NOMO-1 treated with DMSO at 0.1 percent for 48 hours (cell line): ENCODE results near the gene NRM.
"Not testable (repeated sequence)": the region's sequence is repeated elsewhere in the genome, so short reads cannot be mapped to it uniquely, and the experiment has no call there.

Source experiments
- DNase-seq: peaks from one replicate; lab custom pipeline; 2025; ENCODE audit not compliant: unreplicated experiment; lab: John Stamatoyannopoulos, UW

The NRM gene

DNA sequence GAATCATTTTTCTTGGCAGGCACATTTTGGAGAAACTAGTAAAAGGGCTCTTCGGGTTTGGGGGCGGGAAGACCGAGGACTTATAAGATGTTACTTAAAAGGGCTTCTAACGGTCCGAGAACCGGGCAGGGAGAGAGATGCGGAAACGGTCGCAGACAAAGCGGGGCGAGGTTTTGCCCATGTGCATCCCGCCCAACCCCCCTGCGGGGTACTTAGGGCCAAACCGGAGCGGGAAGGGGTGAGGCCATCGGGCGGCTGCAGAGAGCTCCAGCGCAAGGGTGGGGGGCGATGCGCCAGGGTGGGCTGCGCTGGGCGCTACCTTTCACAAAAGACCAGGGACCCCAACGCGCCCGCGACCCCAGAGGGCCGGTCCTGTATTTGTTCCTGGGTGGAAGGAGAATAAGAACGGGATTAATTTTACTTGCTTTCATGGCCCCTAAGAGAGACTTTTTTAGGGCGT is 30.0 kb upstream of the NRM start:
- peak; percentile 67 for DNase-seq

DNA sequence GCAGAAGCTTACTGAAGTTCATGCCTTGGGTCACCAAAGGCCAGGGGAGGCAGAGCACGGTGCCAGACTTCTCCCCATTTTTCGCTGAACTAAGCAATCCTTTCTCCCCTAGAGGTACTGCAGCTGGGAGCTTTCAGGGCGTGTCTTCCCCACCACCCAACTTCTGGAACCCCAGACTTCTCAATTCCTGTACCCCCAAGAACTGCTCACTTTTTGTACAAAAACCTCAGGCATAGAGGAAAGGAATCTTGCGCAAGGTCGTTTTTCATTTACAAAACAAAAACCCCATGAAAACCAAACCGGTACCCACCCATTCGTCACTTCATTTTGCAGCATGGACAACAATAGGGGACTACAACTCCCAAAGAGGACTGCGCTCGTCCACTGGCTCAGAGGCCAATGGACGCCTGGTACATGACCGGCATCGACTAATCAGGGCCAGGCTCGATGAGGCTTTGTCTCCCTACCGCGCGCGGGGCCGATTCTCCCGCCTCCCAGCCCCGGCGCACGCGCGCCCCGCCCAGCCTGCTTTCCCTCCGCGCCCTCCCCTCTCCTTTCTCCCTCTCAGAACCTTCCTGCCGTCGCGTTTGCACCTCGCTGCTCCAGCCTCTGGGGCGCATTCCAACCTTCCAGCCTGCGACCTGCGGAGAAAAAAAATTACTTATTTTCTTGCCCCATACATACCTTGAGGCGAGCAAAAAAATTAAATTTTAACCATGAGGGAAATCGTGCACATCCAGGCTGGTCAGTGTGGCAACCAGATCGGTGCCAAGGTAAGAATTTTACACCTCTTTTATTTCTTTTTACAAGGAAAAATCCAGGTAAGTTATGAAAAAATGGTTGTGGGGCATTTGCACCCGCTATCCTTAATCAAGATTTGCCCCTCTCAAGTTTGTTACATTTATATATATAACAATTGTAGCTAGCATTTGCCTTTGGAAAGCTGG is 29.3 kb upstream of the NRM start, which contains the start of gene TUBB:
TSS of gene TUBB (plus strand) at position 562 of the 947 bp plus-strand sequence. CDS start at position 717, 155 bp downstream.
- peak; percentile 99 for DNase-seq

DNA sequence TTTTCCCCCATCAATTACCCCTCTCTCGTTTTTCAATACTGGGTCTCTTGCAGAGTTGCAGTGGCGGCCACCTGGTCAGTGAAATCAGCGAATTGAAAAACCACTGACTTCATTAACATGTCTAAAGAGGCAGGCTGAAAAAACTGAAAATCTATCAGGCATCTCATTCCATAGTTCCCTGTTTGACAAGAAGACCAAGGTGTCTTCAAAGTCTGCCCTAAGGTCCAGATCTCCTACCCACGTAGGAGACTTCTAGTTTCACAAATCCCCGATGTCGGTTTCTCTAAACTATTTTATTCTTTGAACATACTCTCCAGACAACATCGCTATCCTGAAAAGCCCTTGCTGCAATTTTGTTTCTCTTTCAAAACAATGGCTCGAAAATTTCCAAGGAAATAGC is 28.6 kb upstream of the NRM start:
- DNase-seq: no peak

DNA sequence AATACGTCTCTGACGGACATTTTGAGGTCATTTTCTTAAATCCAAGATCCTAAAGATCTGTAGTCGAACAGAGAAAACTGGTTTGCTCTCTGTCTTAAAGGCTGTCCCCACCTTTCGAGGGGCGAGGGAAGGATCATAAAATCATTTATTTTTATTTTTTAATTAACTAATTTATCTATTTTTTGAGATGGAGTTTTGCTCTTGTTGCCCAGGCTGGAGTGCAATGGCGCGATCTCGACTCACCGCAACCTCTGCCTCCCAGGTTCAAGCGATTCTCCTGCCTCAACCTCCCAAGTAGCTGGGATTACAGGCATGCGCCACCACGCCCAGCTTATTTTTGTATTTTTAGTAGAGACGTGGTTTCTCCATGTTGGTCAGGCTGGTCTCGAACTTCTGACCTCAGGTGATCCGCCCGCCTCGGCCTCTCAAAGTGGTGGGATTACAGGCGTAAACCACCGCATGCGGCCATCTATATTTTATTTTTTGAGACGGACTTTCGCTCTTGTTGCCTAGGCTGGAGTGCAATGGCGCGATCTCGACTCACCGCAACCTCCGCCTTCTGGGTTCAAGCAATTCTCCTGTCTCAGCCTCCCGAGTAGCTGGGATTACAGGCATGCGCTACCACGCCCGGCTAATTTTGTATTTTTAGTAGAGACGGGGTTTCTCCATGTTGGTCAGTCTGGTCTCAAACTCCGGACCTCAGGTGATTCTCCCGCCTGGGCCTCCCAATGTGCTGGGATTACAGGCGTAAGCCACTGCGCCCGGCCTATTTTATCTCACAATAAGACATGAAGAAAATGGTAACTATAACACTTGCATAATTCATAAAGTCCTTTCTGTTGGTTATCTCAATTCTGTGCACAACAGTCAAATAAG is 27.3 kb upstream of the NRM start:
- not testable (repeated sequence) for DNase-seq

DNA sequence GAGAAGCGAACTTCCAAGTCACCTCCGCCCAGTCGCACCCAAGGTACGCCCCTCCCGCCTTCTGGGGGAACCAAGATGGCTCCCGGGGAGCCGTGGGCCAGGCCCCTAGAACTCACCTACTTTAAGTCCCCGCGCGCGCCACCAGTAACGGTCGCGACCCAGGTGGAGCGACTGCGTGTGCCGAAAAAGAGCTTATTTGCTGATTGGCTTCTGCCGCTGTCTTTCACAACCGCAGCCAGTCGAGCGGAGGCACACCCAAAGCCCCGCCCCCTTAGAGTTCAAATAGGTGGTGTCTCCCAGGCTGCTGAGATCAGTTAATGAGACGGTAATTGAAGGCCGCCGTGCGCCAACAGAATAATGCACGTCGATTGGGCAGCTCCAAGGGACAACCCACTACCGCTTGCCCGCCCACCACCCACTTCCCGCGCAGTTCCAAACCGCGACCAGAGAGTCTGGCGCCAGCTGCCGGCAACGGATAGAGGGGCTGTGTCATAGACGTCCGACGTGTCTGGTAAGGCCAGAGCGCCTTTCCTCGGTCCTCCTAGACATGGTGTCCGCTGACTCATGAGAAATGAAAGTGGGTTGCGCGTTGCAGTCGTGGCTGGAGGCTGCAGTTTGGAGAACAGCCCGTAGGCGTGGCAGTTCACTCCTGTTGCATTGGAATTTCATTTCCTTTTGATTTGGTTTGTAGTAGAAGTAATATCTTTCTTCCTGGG is 26.5 kb upstream of the NRM start, which contains the start of gene MDC1:
TSS of gene MDC1 (minus strand) at position 153 of the 716 bp plus-strand sequence. CDS start 2,106 bp downstream, outside the sequence.
- peak; percentile 100 for DNase-seq

DNA sequence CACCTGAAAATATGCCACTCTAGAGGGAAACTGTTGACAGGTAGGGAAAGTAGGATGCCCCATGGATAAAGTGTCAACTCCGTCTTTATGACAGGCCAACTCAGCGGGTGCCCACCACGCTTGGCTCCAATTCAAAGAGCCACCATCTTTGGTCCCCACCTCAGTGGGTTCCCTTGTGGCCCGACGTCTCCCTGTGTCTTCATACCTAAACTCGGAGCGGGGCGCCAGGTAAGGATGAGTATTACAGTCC is 26.0 kb upstream of the NRM start:
- DNase-seq: no peak

DNA sequence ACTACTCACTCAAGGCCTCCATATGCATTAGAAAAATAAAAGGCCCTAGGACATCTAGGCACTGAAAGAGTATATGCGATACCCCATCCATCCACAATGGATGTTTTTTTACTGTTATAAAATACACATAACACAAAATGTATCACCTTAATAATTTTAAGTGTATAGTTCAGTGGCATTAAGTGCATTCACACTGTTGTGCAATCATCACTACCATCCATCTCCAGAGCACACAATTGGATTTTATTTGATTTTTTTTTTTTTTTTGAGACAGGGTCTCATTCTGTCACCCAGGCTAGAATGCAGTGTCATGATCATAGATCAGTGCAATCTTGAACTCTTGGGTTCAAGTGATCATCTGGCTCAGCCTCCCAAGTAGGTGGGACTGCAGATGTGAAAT is 23.5 kb upstream of the NRM start:
- DNase-seq: no peak

DNA sequence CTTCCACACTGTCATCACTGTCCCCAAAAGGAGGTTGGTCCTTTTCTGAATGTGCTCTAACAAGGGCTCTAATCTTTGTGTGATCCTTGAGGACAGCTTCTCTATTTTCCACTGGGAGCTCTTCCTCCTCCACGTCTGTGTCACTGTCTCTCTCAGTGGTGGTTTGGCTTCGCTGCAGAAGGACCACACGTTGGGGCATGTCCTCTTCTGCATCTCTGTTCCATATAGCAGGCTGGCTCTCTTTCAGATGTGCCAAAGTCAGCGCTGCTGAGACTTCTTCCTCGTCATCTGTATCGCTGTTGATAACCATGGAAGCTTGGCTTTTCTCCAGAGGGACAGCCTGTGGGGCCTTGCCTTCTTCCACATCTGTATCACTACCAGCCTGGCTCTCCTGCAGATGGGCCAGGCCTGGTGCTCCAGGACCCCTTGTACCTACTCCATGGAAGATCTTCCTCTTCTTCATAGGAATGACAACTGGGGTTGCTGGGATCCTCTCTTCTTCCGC is 21.7 kb upstream of the NRM start:
- DNase-seq: no peak

DNA sequence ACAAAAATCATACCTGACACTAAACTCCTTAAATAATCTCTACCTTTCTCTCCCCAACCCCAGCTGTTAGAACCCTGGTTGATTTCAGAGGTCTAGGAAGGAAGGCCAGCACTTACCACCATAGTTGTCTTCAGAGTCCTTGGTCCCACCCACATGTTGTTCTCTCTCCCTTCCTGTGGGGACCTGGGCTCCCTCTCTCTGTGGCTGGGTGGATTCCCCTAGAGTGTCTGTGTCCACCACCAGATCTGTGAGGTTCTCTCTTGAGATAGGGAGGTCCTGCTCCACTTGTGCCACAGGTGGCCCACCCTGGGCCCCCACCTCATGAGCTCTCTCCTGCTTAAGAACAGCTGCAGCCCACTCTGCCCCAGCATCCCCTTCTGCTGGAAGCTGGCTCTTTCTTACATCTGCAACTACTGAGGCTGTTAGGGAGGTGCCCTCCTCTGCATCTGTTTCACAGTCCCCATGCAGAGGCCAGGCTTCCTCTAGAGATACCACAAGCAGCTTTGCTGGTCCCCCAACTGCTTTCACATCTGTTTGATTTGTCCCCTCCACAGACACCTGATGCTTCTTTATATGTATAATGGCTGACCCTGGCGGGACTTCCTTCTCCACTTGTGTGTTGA is 21.1 kb upstream of the NRM start:
- DNase-seq: no peak

DNA sequence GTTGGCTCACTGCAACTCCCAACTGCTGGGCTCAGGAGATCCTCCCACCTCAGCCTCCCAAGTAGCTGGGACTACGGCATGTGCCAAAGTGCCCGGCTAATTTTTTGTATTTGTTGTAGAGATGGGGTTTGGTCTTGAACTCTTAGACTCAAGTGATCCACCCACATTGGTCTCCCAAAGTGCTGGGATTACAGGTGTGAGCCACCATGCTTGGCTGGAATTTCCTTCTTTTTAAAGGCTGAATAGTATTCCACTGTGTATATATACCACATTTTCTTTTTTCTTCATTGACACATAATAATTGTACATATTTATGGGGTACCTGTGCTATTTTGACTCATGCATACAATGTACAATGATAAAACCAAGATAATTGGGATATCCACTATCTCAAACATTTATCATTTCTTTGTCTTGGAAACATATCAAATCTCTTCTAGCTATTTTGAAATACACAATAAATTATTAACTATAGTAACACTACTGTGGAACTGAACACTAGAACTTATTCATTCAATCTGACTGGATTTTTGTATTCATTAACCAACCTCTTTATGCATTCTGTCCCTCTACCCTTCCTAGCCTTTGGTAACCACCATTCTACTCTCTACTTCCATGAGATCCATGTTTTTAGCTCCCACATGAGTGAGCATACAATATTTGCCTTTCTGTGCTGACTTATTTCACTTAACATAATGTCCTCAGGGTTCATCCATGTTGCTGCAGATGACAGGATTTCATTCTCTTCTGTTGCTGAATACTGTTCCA is 18.5 kb upstream of the NRM start:
- no peak for DNase-seq

DNA sequence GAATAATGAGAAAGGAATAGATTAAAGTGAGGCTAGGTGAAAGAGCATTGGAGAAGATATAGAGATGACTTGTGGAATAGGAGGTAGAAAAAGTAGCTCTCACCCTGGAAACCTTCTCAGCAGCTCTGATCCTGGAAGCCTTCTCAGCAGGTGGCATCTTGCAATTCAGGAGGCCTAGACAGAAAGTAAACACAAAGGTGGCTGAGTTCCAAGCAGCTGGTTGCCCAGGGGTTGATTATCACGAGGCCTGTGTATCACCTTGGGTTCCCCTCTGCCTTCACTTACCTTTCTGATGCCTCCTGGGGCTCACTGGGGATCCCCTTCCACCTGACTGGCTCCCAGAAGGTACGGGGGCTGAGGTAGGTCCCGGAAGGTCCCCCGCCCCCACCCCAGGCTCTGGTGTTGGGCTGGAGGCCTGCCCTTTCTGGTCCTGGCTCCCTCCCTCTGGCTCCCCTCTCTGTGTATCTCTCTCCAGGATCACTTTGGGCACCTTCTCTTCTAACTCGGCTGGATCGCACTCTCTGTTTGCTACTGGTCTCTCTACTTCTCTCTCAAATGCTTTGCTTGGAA is 16.6 kb upstream of the NRM start:
- no peak for DNase-seq

DNA sequence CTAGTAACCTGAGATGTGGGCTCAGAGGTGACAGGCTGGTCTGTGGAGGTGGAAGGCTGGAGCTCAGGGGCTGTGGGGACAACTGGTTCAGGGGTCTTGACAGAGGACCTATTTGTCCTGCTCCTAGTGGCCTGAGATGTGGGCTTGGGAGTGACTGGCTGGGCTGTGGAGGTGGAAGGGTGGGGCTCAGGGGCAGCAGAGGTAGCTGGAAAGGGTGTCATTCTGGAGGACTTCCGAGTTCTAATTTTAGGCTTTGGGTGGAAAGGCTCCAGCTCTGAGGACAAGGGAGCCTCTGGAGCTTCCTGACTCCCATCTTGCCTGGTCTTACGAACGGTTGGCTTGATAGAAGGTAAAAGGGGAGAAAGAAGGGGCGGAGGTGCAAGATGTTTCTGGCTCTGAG is 14.8 kb upstream of the NRM start:
- no peak for DNase-seq

DNA sequence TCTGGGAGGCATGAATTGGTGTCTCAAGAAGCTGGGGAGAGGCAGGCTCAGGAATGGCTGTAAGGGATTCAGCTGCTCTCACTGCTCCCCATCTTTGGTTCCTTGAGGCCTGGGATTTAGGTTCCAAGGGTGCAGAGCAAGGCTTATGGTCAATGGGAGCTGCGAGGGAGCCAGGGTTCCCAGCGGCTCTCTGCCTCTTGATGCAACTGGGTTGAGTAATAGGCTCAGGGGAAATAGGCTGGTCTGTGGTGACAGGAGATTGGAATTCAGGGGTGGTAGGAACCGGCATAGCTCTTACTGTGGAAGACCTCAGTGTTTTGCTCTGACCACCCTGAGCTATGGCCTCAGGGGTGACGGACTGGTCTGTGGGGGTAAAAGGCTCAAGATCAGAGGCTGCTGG is 13.0 kb upstream of the NRM start:
- no peak for DNase-seq

DNA sequence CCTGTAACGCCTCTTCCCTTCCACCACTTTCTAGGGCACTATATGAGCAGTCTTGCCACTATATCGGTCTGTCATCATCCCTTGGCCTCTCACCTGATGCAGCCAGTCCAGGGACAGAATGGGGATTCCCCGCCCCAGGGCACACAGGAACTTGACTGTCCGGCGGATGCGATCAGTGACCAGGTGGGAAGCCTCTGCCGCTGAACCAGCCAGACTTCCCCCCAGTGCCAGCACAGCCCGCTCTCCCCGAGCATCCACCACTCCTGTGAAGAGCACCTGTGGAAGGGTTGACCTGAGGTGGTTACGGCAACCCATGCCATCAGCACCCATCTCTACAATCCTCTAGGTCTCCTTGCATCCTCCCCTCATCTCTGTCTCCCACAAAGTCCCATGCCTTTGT is 12.2 kb upstream of the NRM start:
- DNase-seq: no peak

DNA sequence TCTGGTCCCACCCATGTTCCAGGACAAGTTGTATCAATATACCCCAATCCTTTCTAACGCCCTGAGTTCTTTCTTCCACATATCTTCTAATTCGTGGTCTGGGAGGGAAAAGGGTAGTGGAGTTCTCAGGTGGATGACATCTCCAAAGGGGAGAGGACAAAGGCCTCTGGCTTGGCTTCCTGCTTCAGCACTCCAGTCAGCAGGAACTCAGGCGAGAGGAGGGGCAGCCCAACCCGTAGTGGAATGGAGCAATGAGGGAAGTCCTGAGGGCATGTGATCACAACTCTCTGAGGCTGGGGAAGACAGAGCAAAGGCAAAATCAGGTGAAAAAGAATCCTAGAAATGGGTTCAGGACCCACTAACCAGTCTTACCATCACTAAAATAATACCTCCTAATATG is 9.6 kb upstream of the NRM start:
- DNase-seq: no peak

DNA sequence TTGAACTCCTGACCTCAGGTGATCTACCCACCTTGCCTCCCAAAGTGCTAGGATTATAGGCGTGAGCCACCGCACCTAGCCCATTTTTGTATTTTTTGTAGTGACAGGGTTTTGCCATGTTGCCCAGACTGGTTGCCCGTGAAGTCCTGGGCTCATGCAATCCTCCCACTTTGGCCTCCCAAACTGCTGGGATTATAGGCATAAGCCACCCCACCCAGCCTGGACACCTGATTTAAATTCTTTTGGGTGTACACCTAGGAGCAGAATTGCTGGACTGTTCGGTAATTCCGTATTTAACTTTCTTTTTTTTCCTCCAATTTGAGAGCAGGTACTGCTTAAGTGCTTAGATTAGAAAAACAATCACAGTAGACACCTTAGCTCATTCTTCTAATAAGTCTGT is 5.6 kb upstream of the NRM start:
- DNase-seq: no peak

DNA sequence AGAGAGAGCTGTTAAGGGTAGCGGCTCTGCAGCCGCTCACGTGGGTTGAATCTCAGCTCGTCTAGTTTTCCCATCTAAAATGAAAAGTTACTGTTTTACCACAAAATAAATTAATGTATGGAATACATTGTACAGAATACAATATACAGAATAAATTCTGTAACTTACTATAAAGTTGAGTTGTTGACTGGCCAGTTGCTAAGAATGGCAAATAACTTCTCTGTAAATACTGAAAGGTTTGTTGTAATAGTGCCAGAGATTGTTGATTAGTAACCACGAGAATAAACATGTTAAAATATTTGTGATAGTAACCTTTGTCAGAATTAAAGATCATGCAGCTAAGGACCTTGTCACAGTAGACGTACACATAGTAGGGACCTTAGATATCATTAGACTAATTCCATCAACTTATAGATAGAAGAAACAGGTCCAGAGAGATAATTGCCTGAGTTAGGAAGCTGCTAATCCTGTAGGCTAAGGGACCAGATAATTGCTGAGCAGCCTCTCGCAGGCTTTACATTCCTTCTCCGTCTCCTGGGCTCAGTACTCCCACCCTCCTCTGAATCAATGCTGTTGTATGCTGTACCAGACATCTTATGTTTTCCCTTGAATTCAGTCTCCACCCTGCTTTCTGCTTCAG is 544 bp upstream of the NRM start:
- no peak for DNase-seq

DNA sequence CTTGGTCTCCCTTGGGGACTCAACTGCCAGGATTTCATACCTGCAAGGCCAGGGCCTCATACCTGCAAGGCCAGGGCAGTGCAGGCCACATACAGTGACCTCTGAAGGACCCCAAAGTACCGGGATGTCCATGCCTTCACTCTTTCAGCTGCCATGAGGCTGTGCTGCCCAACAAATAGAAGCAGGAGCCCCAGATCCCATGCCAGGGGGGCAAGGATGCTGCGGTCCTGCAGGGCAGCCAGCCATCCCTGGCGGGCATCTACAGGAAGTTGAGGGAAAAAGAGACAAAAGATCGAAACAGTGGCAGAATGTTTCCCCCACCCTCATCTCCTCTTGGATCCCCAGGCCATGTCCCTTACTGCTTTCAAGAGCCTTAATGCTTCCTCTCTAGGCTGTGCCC is 799 bp downstream of the NRM start:
- DNase-seq: no peak
